SK-N-SH treated with all-trans-retinoic acid at 6 μM for 48 hours (cell line): Measurements from ENCODE around the gene ATRN.

Experiments
- ATAC-seq: fragments of 200-7000 bp; cut with Tn5 transposase; 3 replicates; pipeline ENCODE4 v1.9.1; 2020; ENCODE audit warnings: mild to moderate bottlenecking, moderate library complexity
- ARNTL ChIP-seq: fragments of 450-650 bp; formaldehyde crosslinking; IDR thresholded peaks from 2 replicates; pipeline ENCODE4 v1.5.0; 2020; ENCODE audit warnings: low read depth, mild to moderate bottlenecking, moderate library complexity, borderline replicate concordance
- BACH2 ChIP-seq: fragments of 250-450 bp; sonication (Bioruptor Pico); IDR thresholded peaks from 2 replicates; pipeline ENCODE4 v1.9.0; 2021; ENCODE audit warnings: mild to moderate bottlenecking, borderline replicate concordance
- CREB5 ChIP-seq: fragments of 250-450 bp; sonication (Bioruptor Pico); IDR thresholded peaks from 2 replicates; pipeline ENCODE4 v1.5.1; 2020; ENCODE audit warnings: low read depth, mild to moderate bottlenecking, moderate library complexity
- CSDC2 ChIP-seq: fragments of 250-450 bp; sonication (Bioruptor Pico); IDR thresholded peaks from 2 replicates; pipeline ENCODE4 v1.5.0; 2020; ENCODE audit warnings: mild to moderate bottlenecking, moderate library complexity
- CSRNP3 ChIP-seq: fragments of 250-450 bp; sonication (Bioruptor Pico); IDR thresholded peaks from 2 replicates; pipeline ENCODE4 v1.5.1; 2021; ENCODE audit warnings: mild to moderate bottlenecking, moderate library complexity
- GLIS3 ChIP-seq: fragments of 250-450 bp; sonication (Bioruptor Pico); IDR thresholded peaks from 2 replicates; pipeline ENCODE4 v1.5.0; 2020; ENCODE audit warnings: mild to moderate bottlenecking, moderate library complexity
- ISL1 ChIP-seq: fragments of 250-450 bp; sonication (Bioruptor Pico); IDR thresholded peaks from 2 replicates; pipeline ENCODE4 v2.1.2; 2022; ENCODE audit warnings: mild to moderate bottlenecking, moderate library complexity
- OSR1 ChIP-seq: fragments of 250-450 bp; sonication (Bioruptor Pico); IDR thresholded peaks from 2 replicates; pipeline ENCODE4 v1.8.0; 2022; ENCODE audit warnings: moderate library complexity, mild to moderate bottlenecking, inconsistent platforms
- PATZ1 ChIP-seq: fragments of 250-450 bp; sonication (Bioruptor Pico); IDR thresholded peaks from 2 replicates; pipeline ENCODE4 v1.8.0; 2020; ENCODE audit warnings: mild to moderate bottlenecking, moderate library complexity, borderline replicate concordance
- PPARA ChIP-seq: fragments of 250-450 bp; sonication (Bioruptor Pico); IDR thresholded peaks from 2 replicates; pipeline ENCODE4 v1.5.0; 2020; ENCODE audit warnings: mild to moderate bottlenecking, borderline replicate concordance
- RARB ChIP-seq: fragments of 250-450 bp; sonication (Bioruptor Pico); IDR thresholded peaks from 2 replicates; pipeline ENCODE4 v1.8.0; 2021; ENCODE audit warnings: mild to moderate bottlenecking, moderate library complexity
- SNAI2 ChIP-seq: fragments of 250-450 bp; sonication (Bioruptor Pico); IDR thresholded peaks from 2 replicates; pipeline ENCODE4 v1.5.0; 2020; ENCODE audit warnings: mild to moderate bottlenecking, moderate library complexity
- TCF4 ChIP-seq: fragments of 250-450 bp; sonication (Bioruptor Pico); IDR thresholded peaks from 2 replicates; pipeline ENCODE4 v1.8.0; 2021; ENCODE audit warnings: mild to moderate bottlenecking, moderate library complexity, borderline replicate concordance
- TOX ChIP-seq: fragments of 250-450 bp; sonication (Bioruptor Pico); IDR thresholded peaks from 2 replicates; pipeline ENCODE4 v1.8.0; 2021; ENCODE audit warnings: mild to moderate bottlenecking, moderate library complexity, borderline replicate concordance
- ZFP3 ChIP-seq: fragments of 250-450 bp; sonication (Bioruptor Pico); IDR thresholded peaks from 2 replicates; pipeline ENCODE4 v1.5.0; 2020; ENCODE audit warnings: mild to moderate bottlenecking, moderate library complexity
- ZFP30 ChIP-seq: fragments of 450-650 bp; formaldehyde crosslinking; IDR thresholded peaks from 2 replicates; pipeline ENCODE4 v1.5.0; 2022; ENCODE audit warnings: mild to moderate bottlenecking, moderate library complexity
- ZNF70 ChIP-seq: fragments of 450-650 bp; formaldehyde crosslinking; IDR thresholded peaks from 2 replicates; pipeline ENCODE4 v1.5.0; 2020; ENCODE audit warnings: mild to moderate bottlenecking, moderate library complexity
- ZNF8 ChIP-seq: fragments of 450-650 bp; formaldehyde crosslinking; IDR thresholded peaks from 2 replicates; pipeline ENCODE4 v1.5.0; 2020; ENCODE audit warnings: mild to moderate bottlenecking, moderate library complexity
- TF ChIP-seq, protein P1 (sequence below): fragments of 250-450 bp; sonication (Bioruptor Pico); IDR thresholded peaks from 2 replicates; pipeline ENCODE4 v1.5.0; 2020; ENCODE audit warnings: mild to moderate bottlenecking, moderate library complexity

ATRN gene

GRCh38 chr20:3430376-3431069 lies 40.3 kb upstream of the ATRN start:
- no peak for ATAC-seq
- TF ChIP-seq PPARA (CRISPR knock-in tag) (no peak), GLIS3 (CRISPR knock-in tag) (no peak), ZFP3 (no peak), ZNF70 (CRISPR knock-in tag) (no peak), SNAI2 (CRISPR knock-in tag) (no peak), RARB (CRISPR knock-in tag) (no peak), CSDC2 (CRISPR knock-in tag) (no peak), ZNF8 (CRISPR knock-in tag) (no peak), PATZ1 (CRISPR knock-in tag) (no peak)

DNA sequence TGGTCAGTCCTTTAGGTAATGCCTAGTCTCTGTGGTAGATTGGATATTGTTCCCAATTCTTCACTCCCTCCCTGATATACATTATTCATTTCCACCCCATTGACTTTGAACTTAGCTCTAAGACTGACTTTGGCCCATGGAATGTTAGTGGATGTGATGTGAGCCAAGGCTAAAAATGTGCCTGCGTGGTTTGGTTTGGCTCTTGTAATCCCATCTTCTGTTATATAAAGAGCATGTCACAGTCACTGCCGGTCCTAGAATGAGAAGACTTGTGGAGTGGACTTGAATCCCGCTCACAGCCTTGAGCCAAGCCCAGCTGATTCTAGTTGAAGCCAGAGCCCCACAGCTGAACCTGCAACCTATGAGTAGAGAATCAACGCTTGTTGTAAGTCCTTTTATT lies 39.7 kb upstream of the ATRN start:
- TF ChIP-seq ZFP3 (no peak), ZNF8 (CRISPR knock-in tag) (no peak), ISL1 (CRISPR knock-in tag) (no peak), TOX (CRISPR knock-in tag) (no peak), ARNTL (CRISPR knock-in tag) (no peak), TCF4 (CRISPR knock-in tag) (no peak), CSDC2 (CRISPR knock-in tag) (no peak), CSRNP3 (CRISPR knock-in tag) (no peak)
- TF ChIP-seq, protein P1, sequence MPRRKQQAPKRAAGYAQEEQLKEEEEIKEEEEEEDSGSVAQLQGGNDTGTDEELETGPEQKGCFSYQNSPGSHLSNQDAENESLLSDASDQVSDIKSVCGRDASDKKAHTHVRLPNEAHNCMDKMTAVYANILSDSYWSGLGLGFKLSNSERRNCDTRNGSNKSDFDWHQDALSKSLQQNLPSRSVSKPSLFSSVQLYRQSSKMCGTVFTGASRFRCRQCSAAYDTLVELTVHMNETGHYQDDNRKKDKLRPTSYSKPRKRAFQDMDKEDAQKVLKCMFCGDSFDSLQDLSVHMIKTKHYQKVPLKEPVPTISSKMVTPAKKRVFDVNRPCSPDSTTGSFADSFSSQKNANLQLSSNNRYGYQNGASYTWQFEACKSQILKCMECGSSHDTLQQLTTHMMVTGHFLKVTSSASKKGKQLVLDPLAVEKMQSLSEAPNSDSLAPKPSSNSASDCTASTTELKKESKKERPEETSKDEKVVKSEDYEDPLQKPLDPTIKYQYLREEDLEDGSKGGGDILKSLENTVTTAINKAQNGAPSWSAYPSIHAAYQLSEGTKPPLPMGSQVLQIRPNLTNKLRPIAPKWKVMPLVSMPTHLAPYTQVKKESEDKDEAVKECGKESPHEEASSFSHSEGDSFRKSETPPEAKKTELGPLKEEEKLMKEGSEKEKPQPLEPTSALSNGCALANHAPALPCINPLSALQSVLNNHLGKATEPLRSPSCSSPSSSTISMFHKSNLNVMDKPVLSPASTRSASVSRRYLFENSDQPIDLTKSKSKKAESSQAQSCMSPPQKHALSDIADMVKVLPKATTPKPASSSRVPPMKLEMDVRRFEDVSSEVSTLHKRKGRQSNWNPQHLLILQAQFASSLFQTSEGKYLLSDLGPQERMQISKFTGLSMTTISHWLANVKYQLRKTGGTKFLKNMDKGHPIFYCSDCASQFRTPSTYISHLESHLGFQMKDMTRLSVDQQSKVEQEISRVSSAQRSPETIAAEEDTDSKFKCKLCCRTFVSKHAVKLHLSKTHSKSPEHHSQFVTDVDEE (CRISPR knock-in tag) = no peak
- ATAC-seq = no peak

- no peak for ATAC-seq
- no peak for TF ChIP-seq ISL1 (CRISPR knock-in tag)
- TF ChIP-seq ZNF70 (CRISPR knock-in tag) = no peak
- no peak for TF ChIP-seq CSDC2 (CRISPR knock-in tag)
Observed at GRCh38 chr20:3432844-3433243, 38.0 kb upstream of the ATRN start.

DNA sequence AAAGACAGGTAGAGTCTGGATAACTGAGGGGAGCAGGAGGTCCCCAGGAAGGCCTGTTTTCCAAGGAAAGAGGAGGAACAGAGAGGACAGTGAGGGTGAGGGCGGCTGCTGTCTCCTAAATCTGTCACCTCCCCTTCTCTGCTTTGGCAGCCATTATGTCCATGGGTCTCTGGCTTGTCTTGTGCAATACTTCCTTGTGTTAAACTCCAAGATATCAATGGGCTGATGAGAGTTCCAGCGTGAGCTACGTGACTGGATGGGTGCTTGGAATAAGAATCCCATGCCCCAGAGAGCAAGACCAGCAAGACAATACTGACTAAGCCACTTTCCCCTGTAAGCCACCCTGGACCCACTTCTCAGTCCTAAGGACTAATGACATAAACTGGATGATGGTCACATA lies 37.1 kb upstream of the ATRN start:
- no peak for TF ChIP-seq CREB5 (CRISPR knock-in tag)
- TF ChIP-seq BACH2 = no peak
- no peak for TF ChIP-seq TCF4 (CRISPR knock-in tag)
- TF ChIP-seq ARNTL (CRISPR knock-in tag) = no peak
- TF ChIP-seq ZFP30 = no peak
- TF ChIP-seq SNAI2 (CRISPR knock-in tag) = no peak
- no peak for TF ChIP-seq PPARA (CRISPR knock-in tag)
- TF ChIP-seq TOX (CRISPR knock-in tag) = no peak
- TF ChIP-seq ZNF70 (CRISPR knock-in tag) = no peak
- no peak for TF ChIP-seq CSDC2 (CRISPR knock-in tag)
- no peak for TF ChIP-seq ZFP3
- TF ChIP-seq PATZ1 (CRISPR knock-in tag) = no peak
- no peak for TF ChIP-seq OSR1
- TF ChIP-seq RARB (CRISPR knock-in tag) = no peak

More for the DNA sequence above, 37.1 kb upstream of the ATRN start:
- no peak for ATAC-seq
